Measurements from ENCODE around the gene HAPLN3.

Gene HAPLN3

GRCh38 chr15:88918738-88919137, 23.4 kb upstream of the HAPLN3 start (continued):
- TF ChIP-seq BCL6B (tag by site-specific recombination; IDR thresholded peaks at IDR 0.05) (no peak), MYNN (tag by site-specific recombination; IDR thresholded peaks at IDR 0.05; ENCODE audit: borderline replicate concordance) (no peak), ZNF155 (tag by site-specific recombination; IDR thresholded peaks at IDR 0.05) (no peak), ZNF341 (tag by site-specific recombination; IDR thresholded peaks at IDR 0.05; ENCODE audit: low read depth) (no peak), ZNF157 (tag by site-specific recombination; IDR thresholded peaks at IDR 0.05) (no peak), PRDM6 (tag by site-specific recombination; IDR thresholded peaks at IDR 0.05) (0 out of 2 replicates have a peak, but pooled peaks have one; percentile 41), ZNF624 (tag by site-specific recombination; IDR thresholded peaks at IDR 0.05) (no peak), MEIS1 (CRISPR knock-in tag; IDR thresholded peaks at IDR 0.05; ENCODE audit: borderline replicate concordance) (no peak), HOXC10 (CRISPR knock-in tag; IDR thresholded peaks at IDR 0.05) (no peak), ZNF362 (tag by site-specific recombination; IDR thresholded peaks at IDR 0.05) (no peak), ZSCAN16 (tag by site-specific recombination; IDR thresholded peaks at IDR 0.05) (no peak), GLIS2 (tag by site-specific recombination; IDR thresholded peaks at IDR 0.05) (no peak), ZNF202 (tag by site-specific recombination; IDR thresholded peaks at IDR 0.05; ENCODE audit: borderline replicate concordance) (no peak), GFI1B (tag by site-specific recombination; IDR thresholded peaks at IDR 0.05) (peak; percentile 97), ZNF121 (tag by site-specific recombination; IDR thresholded peaks at IDR 0.05) (no peak), ZNF223 (tag by site-specific recombination; IDR thresholded peaks at IDR 0.05) (no peak), ZBTB17 (tag by site-specific recombination; IDR thresholded peaks at IDR 0.05) (peak; percentile 90), KLF7 (tag by site-specific recombination; IDR thresholded peaks at IDR 0.05; ENCODE audit: borderline replicate concordance) (no peak), TRIM28 (IDR thresholded peaks at IDR 0.05; ENCODE audit: borderline replicate concordance, low read length) (no peak), ZFP37 (tag by site-specific recombination; IDR thresholded peaks at IDR 0.05) (peak; percentile 46; the same call in 1 of the 2 replicates), ZNF623 (tag by site-specific recombination; IDR thresholded peaks at IDR 0.05) (no peak), ZNF521 (tag by site-specific recombination; IDR thresholded peaks at IDR 0.05) (no peak), ZNF184 (tag by site-specific recombination; IDR thresholded peaks at IDR 0.05) (peak; percentile 93), ZNF2 (tag by site-specific recombination; IDR thresholded peaks at IDR 0.05) (peak; percentile 67; the same call in 1 of the 2 replicates), EGR2 (tag by site-specific recombination; IDR thresholded peaks at IDR 0.05; ENCODE audit: low read depth) (peak; percentile 76), ZNF174 (tag by site-specific recombination; IDR thresholded peaks at IDR 0.05) (no peak), REPIN1 (tag by site-specific recombination; IDR thresholded peaks at IDR 0.05; ENCODE audit: low read depth) (no peak), KLF1 (tag by site-specific recombination; IDR thresholded peaks at IDR 0.05) (peak; percentile 39; the same call in 1 of the 2 replicates), ZNF248 (tag by site-specific recombination; IDR thresholded peaks at IDR 0.05) (no peak), ZNF580 (tag by site-specific recombination; IDR thresholded peaks at IDR 0.05) (peak; percentile 16; the same call in 1 of the 2 replicates), ZEB2 (tag by site-specific recombination; IDR thresholded peaks at IDR 0.05) (peak; percentile 90), ZNF585B (tag by site-specific recombination; IDR thresholded peaks at IDR 0.05) (no peak), KLF8 (tag by site-specific recombination; IDR thresholded peaks at IDR 0.05) (peak; percentile 91), ZXDB (tag by site-specific recombination; IDR thresholded peaks at IDR 0.05) (peak; percentile 67; the same call in 1 of the 2 replicates), ZBTB48 (tag by site-specific recombination; IDR thresholded peaks at IDR 0.05) (no peak), ZNF214 (tag by site-specific recombination; IDR thresholded peaks at IDR 0.05; ENCODE audit: borderline replicate concordance) (no peak), ZNF530 (tag by site-specific recombination; IDR thresholded peaks at IDR 0.05; ENCODE audit: low read depth) (no peak), ZSCAN5A (tag by site-specific recombination; IDR thresholded peaks at IDR 0.05) (no peak)
